Common myeloid progenitor, CD34-positive (primary cell): ENCODE measurements around the gene ADGRA3.

Source experiments
- CTCF ChIA-PET: fragments of 350-600 bp; sonication (Branson Sonifier 250); formaldehyde crosslinking; loops from one replicate; lab custom pipeline; 2021; ENCODE audit warnings: antibody characterized with exemption; lab: Charles Lee
- POLR2A ChIA-PET: fragments of 350-600 bp; sonication (Branson Sonifier 250); formaldehyde crosslinking; loops from one replicate; lab custom pipeline; 2021; ENCODE audit warnings: antibody characterized with exemption; lab: Charles Lee
- DNase-seq, 3 donors: peaks; one replicate each; pipeline versions ENCODE4 v3.0.0 to v3.0.0-alpha.2; 2013
- H3K27ac ChIP-seq, 2 experiments: 1 replicate in 1 of 2; 2 replicates in 1 of 2; pipeline ENCODE4 v1.7.0; 2013; ENCODE audit warnings: inconsistent platforms in 2 of 2, low read length in 2 of 2, mild to moderate bottlenecking in 2 of 2, low read depth in 1 of 2, moderate library complexity in 1 of 2; ENCODE audit not compliant: severe bottlenecking in 2 of 2, insufficient read depth in 1 of 2, poor library complexity in 1 of 2
- H3K27me3 ChIP-seq, 5 experiments: replicated peaks in 2 of 5; 1 replicate in 3 of 5; 2 replicates in 2 of 5; pipeline versions ENCODE4 v1.6.1 to v1.7.0; 2013; ENCODE audit warnings: low read length in 4 of 5, mild to moderate bottlenecking in 2 of 5, moderate library complexity in 2 of 5, inconsistent platforms in 1 of 5; ENCODE audit not compliant: insufficient read depth in 5 of 5, control insufficient read depth in 4 of 5
- H3K36me3 ChIP-seq, 4 experiments: 1 replicate in 2 of 4; 2 replicates in 2 of 4; pipeline versions ENCODE4 v1.6.1 to v1.7.0; 2013; ENCODE audit warnings: low read length in 3 of 4, control low read depth in 1 of 4, mild to moderate bottlenecking in 1 of 4; ENCODE audit not compliant: control insufficient read depth in 4 of 4, insufficient read depth in 4 of 4
- H3K4me1 ChIP-seq, 4 experiments: 1 replicate in 3 of 4; 2 replicates in 1 of 4; pipeline versions ENCODE4 v1.6.1 to v1.7.1; 2013; ENCODE audit warnings: low read length in 3 of 4, mild to moderate bottlenecking in 3 of 4, control low read depth in 1 of 4, inconsistent platforms in 1 of 4, moderate library complexity in 1 of 4; ENCODE audit not compliant: control insufficient read depth in 4 of 4, insufficient read depth in 4 of 4; ENCODE audit errors: control extremely low read depth in 1 of 4
- H3K4me3 ChIP-seq, 7 experiments: 1 replicate in 4 of 7; 2 replicates in 3 of 7; pipeline versions ENCODE4 v1.5.1 to v1.7.0; 2013; ENCODE audit warnings: mild to moderate bottlenecking in 7 of 7, low read length in 6 of 7, moderate library complexity in 6 of 7, inconsistent platforms in 2 of 7, low read depth in 2 of 7, control low read depth in 1 of 7; ENCODE audit not compliant: insufficient read depth in 4 of 7, control insufficient read depth in 1 of 7; ENCODE audit errors: extremely low read depth in 1 of 7
- H3K9me3 ChIP-seq, 5 experiments: 1 replicate in 4 of 5; 2 replicates in 1 of 5; pipeline versions ENCODE4 v1.6.1 to v1.7.1; 2013; ENCODE audit warnings: low read length in 4 of 5, mild to moderate bottlenecking in 2 of 5, inconsistent platforms in 1 of 5, low read depth in 1 of 5, moderate library complexity in 1 of 5; ENCODE audit not compliant: control insufficient read depth in 4 of 5, insufficient read depth in 2 of 5; ENCODE audit errors: control extremely low read depth in 1 of 5
- WGBS: methylation state at CpG from one replicate; pipeline ENCODE4 v1.1.5; 2013; ENCODE audit not compliant: insufficient coverage; 5-methylcytosine and 5-hydroxymethylcytosine counted together

The ADGRA3 gene

DNA sequence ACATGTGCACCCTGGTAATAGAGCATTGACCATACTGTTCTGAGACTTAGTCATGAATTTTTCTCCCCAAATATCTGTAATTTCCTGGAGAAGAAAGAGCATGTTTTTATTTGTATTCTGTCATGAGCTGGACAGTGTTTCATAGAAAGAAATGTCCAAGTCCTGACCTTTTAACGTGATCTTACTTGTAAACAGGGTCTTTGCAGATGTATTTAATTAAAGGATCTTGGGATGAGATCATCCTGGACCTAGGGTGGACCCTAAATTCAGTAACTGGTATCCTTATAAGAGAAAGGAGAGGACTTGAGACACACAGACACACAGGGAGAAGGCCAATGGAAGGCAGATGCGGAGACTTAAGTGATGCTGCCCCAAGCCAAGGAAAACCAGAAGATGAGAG lies 3.6 kb downstream of the ADGRA3 start:
- no peaks in the 10 kb centered on the region for H3K27me3 ChIP-seq
- H3K27ac ChIP-seq = no peak overlapping the region
- 97% methylated on average over 2 of the region's 2 CpGs for WGBS
- ChIA-PET POLR2A (no interaction called here), CTCF (no interaction called here)
- H3K4me3 ChIP-seq = no peak overlapping the region
- no peaks in the 10 kb centered on the region for H3K9me3 ChIP-seq
- peaks cover 6 to 25% (median 18%) of the 10 kb centered on the region in 4 experiments for H3K4me1 ChIP-seq
- no peak for DNase-seq
- H3K36me3 ChIP-seq = peaks cover 0 to 2% (median 0%) of the 10 kb centered on the region in 4 experiments

DNA sequence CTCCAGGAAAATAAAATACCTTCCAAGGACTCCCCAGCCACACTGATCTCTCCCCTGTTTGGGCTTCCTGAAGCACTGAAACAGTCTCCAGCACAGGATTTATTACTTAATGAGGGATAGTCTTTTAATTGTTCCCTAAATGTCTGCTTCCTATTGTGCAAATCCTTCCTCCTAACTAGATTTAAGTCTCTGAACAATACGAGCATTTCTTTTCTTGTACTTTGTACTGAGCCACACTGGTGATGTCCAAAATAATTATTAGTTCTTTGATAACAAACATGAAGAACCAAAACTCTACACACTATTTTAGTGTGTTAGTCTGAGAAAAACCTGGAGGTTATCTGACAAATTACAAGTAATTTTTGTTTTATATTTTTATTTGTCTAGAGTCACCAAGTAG lies 5.1 kb downstream of the ADGRA3 start:
- POLR2A ChIA-PET = no interaction called here

DNA sequence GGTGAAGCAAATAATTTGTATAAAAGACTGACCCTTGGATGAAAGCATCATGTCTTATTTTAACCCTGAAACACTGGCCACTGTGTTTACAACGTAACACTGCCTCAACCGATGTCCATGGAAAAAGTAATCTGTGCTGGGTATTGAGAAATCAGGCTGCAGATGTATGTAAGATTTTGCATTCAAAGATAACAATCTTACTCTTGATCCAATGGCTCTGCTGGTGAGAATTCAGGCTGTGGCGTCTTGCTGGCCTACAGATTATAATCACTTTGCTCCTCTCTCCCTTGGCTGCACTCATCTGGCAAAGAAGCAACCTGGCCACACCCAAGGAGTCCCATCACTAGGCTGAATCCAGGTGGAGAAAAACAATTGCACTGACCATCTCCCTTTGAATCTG lies 7.5 kb downstream of the ADGRA3 start:
- 94% methylated on average over 3 of the region's 3 CpGs for WGBS

More for the DNA sequence above, 5.1 kb downstream of the ADGRA3 start:
- WGBS = no CpG with 5 or more reads among the region's 1 CpG
- CTCF ChIA-PET = no interaction called here
- no peaks in the 10 kb centered on the region for H3K9me3 ChIP-seq
- no peak for DNase-seq
- H3K27me3 ChIP-seq = no peaks in the 10 kb centered on the region
- H3K4me3 ChIP-seq = no peak overlapping the region
- H3K27ac ChIP-seq = no peak overlapping the region
- peaks cover 6 to 24% (median 14%) of the 10 kb centered on the region in 4 experiments for H3K4me1 ChIP-seq
- peaks cover 0 to 2% (median 0%) of the 10 kb centered on the region in 4 experiments for H3K36me3 ChIP-seq

DNA sequence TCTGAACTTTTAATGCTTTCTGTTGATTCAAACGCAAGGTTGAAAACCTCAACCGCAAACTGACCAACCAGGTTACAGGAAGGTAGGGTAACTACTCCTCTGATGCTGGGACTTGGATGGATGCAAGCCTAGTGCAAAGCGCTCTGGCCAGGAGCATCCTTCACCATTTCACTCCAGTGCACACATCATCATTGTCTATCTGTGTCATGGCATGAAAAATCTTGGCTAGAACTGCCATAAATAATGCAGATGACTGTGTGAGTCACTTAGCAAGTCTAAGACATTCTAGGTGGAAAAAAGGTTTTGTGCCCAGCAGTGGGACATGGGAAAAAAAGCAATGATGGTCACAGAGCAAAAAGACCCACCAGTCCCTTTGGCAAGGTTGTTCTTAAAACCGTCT lies 10.9 kb downstream of the ADGRA3 start:
- ChIA-PET POLR2A (no interaction called here), CTCF (no interaction called here)
- H3K4me1 ChIP-seq = peaks cover 0 to 10% (median 4%) of the 10 kb centered on the region in 4 experiments
- no peaks in the 10 kb centered on the region for H3K9me3 ChIP-seq
- DNase-seq = no peak
- H3K27me3 ChIP-seq = no peaks in the 10 kb centered on the region
- no peaks in the 10 kb centered on the region for H3K36me3 ChIP-seq
- no peak overlapping the region for H3K27ac ChIP-seq
- 92% methylated on average over 2 of the region's 4 CpGs for WGBS
- no peak overlapping the region for H3K4me3 ChIP-seq

More for the DNA sequence above, 7.5 kb downstream of the ADGRA3 start:
- Histone ChIP-seq H3K36me3 (peaks cover 0 to 2% (median 0%) of the 10 kb centered on the region in 4 experiments), H3K4me1 (peaks cover 0 to 10% (median 3%) of the 10 kb centered on the region in 4 experiments), H3K27ac (no peak overlapping the region), H3K4me3 (no peak overlapping the region), H3K27me3 (no peaks in the 10 kb centered on the region), H3K9me3 (no peaks in the 10 kb centered on the region)
- ChIA-PET POLR2A (no interaction called here), CTCF (no interaction called here)
- DNase-seq = no peak

DNA sequence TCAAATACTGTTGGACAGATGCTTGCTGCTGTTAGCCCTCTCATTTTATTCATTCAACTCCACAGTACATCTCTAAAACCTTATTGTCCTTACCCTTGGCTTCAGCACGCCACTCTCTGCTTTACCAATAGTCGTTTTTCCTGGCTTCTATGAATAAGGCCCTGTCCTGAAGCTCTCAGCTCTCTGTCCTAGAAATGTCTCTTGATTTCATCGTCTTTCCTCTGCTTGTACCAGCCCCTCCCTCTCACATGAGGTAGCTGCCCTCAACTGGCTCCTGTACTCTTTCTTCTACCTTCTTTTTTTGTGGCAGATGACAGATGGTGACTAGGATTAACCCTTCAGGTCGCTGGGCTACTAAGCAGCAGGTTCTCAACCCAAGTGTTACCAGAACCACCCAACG lies 11.4 kb downstream of the ADGRA3 start:
- Histone ChIP-seq H3K9me3 (no peaks in the 10 kb centered on the region), H3K36me3 (no peaks in the 10 kb centered on the region), H3K4me3 (no peak overlapping the region), H3K27me3 (no peaks in the 10 kb centered on the region), H3K27ac (no peak overlapping the region), H3K4me1 (peaks cover 0 to 10% (median 4%) of the 10 kb centered on the region in 4 experiments)
- ChIA-PET CTCF (no interaction called here), POLR2A (no interaction called here)
- DNase-seq = no peak
- WGBS = 94% methylated on average over 5 of the region's 5 CpGs

DNA sequence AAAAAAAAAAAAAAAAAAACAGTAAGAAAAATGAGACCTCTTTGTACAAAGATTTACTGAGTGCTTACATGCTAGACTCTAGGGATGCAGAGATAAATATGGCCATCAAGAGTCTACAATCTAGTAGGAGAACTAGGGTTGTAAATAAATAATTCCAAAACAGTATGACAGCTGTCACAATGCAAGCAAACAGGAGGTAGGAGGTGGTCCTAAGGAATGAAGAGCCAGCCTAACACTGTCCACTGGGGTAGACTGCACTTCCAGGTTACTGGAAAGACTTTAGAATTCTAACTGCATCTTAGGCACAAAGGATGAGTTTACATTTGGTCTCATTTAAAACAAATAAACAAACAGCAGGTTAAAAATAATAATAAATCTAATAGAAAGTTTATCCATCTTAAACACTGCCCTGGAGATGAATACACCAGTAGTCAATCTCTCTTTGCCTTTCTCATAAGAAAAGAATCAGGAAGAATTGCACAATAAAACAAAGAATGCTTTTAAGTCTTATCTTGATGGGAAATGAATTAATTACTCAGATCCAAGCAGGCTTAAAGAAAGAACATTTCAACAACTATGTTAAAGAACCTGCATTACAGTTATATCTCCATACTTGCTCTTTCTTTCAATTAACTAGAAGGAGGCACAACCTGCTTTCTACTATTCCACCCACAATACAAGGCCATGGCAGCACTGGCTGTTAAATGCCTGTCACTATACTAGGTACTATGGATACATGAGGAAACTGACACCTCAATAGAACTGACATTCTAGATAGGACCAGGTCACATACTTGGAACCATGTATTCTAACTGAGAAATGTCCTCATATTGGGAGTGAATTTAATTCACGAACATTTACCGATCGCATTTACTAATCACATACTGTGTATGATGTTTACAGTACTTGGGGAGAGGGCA lies 12.7 kb downstream of the ADGRA3 start:
- CTCF ChIA-PET = no interaction called here
- 100% methylated on average over 3 of the region's 3 CpGs for WGBS
- Histone ChIP-seq H3K4me3 (no peak overlapping the region), H3K9me3 (no peaks in the 10 kb centered on the region), H3K36me3 (no peaks in the 10 kb centered on the region), H3K27me3 (no peaks in the 10 kb centered on the region), H3K27ac (no peak overlapping the region), H3K4me1 (peaks cover 0 to 10% (median 4%) of the 10 kb centered on the region in 4 experiments)
- POLR2A ChIA-PET = interaction anchor here (0.5 kb wide), 1 partner anchor 827 kb away, joined by 3 read pairs; no protein-coding TSS in a partner anchor
- DNase-seq = no peak

DNA sequence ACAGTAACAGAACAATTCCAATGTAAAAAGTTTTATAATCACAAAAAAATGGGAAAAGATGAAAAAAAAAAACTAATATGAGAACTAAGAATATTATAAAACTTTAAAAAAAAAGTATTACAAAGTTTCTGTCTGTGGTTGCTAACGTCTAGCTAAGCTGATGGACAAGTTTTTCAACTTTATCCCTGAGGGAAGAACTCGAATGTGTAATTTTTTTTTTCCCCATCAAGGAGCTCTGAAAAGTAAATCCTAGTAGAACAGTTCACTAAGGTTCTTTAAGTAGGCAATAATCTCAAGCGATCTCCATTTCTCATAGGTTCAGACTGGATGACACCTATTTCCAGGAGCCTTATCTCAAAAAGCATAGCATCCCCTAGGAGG lies 14.2 kb downstream of the ADGRA3 start:
- Histone ChIP-seq H3K4me1 (peaks cover 0 to 2% (median 0%) of the 10 kb centered on the region in 4 experiments), H3K27ac (no peak overlapping the region), H3K4me3 (no peak overlapping the region), H3K9me3 (no peaks in the 10 kb centered on the region), H3K27me3 (no peaks in the 10 kb centered on the region), H3K36me3 (no peaks in the 10 kb centered on the region)
- CTCF ChIA-PET = no interaction called here
- POLR2A ChIA-PET = no interaction called here
- no peak for DNase-seq
- 100% methylated on average over 2 of the region's 3 CpGs for whole genome bisulfite sequencing
